GM10847 (cell line): ENCODE results near the gene PLET1.

Experiments
- POLR2A ChIP-seq: IDR thresholded peaks from 2 replicates; pipeline ENCODE4 v1.6.1; 2011; ENCODE audit not compliant: insufficient read length; ENCODE audit errors: extremely low read depth

The PLET1 gene

GRCh38 chr11:112290493-112290850, 29.8 kb upstream of the PLET1 start:
- no peak for TF ChIP-seq POLR2A

DNA sequence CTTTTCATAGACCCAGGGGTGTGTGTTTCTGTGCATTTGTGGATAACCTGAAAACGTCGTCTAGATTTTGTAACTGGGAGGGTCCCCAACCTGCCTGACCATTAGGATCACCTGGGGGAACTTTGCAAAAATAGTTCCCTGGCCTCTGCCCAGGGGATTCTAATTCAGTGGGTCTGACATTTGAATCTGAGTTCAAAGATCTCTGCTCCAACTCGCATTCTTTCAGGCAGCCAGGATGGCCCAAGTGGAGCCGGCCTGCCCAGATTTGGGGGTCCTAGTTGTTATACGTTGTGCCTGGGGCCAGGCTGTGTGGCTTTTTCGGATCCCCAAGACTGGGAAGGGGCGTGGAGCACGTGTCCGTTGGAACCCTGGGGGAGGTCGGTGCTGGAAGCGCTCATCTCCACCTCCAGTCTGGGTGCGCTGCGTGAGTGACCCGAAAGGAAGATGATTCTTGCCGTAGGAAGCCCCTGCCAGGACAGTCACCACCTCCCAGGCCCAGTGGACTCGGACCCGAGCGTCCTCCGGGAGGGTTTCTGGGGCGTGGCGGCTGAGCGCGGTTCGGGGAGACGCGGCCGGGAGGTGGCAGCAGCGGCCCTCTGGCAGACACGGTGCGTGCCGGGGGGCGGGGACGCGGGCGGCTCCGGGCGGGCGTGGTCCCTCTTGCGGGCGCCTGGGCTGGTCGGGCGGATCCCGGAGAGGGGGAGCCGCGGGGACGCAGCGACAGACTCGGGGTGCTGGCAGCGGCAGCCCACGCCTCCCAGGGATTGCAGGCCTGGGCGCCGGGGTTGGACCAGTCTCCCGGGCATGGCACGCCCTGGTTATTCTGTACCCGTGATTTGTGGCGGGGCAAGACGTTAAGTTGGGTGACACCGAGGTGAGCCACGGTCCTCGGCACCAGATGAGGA, 29.2 kb upstream of the PLET1 start:
- TF ChIP-seq POLR2A: no peak

DNA sequence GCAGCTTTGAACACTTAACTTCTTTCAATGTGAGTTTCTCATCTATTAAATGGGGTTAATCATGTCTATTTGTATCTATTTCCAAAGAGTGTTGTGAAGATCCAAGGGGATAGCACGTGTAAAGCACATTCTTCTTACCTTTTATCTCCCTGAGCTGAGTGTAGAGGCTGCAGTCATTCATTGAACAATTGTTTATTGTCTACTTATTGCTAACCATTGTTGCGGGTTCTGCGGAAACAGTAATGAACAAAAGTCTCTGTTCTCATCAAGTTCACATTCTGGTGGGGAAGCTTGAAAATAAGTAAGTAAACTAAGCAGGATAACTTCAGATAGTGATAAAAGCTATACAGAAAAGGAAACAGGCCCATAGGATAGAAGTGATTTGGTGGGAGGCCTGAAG, 27.4 kb upstream of the PLET1 start:
- no peak for TF ChIP-seq POLR2A

DNA sequence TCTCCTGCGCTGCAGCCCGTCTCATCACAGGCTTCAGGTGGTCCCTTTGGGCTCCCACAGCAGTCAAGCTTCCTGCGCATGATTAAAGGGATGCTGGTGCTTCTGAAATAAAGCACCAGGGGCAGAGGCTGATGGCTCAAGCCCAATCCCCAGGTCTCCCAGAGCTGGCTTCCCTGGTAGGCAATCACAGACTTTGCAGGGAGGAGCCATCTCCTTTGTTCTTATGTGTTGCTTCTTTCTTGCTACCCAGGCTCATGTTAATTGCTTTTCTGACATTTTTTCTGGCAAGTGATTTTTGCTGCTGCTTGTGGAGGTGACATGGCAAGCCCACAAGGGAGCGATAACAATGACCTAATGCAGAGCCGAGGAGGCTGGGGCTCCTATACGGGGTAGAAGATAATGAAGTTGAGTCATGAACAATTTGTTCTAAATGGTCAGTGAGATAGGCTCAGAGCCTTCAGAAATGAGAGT, 25.2 kb upstream of the PLET1 start:
- no peak for TF ChIP-seq POLR2A

- no peak for TF ChIP-seq POLR2A
Observed at GRCh38 chr11:112281726-112282125, 21.1 kb upstream of the PLET1 start.

DNA sequence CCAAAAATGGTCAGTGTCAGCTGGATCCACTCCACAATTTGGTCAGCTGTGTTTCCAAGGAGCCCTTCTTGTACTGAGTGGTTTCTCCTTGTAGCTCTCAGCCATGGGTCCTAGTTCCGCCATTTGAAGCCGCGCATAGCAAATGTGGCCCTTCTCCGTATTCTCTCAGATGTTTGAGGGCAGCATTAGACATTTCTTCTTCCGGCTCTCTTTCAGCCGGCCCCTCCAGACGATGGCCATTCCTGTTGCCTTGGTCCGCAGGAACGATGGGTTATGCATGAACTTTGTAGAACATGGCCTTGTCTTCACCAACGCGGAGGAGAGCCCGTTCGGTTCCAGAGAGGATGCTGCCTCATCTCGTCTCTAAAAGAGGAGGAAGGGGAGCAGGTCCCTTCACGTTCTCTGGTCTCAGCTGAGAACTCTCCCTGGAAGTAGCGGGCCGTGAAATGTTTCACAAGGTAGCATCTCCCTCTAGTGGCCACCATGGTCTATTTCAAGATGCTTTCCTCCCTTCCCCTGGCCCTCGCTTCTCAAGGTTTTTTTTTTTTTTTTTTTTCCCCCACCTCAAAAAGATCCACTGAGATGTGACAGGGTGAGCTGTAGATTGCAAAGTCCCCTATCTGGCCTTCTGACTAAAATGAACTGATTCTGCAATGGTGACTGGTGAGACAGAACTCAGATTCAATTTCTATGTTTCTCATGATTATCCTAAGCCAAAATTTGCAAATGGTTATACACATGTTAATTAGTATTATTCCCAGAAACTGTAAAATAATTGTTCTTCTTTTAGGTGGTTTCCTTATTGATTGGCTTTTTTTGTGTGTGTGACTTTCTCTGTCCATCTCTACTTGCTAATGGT, 19.8 kb upstream of the PLET1 start:
- no peak for TF ChIP-seq POLR2A

GRCh38 chr11:112279901-112280267, 19.2 kb upstream of the PLET1 start:
- no peak for TF ChIP-seq POLR2A

- no peak for TF ChIP-seq POLR2A
Observed at GRCh38 chr11:112278803-112279202, 18.1 kb upstream of the PLET1 start.

DNA sequence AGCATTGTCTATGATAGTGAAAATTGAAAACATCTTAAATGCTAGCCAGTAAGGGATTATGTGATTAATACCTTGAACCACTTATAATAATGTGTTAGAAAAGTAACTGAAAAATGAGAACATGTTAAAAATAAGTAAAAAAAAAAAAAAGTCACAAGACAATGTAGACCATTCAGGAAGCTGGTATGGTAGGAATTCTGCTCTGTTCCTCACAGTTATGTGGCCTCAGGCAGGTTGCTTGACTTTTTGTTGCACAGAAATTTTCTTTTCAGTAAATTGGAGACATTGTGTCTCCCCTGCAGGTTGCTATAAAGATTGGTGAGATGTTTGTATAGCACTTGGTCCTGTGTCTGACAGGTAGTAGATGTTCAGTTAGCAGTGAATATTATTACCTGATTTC, 17.3 kb upstream of the PLET1 start:
- no peak for TF ChIP-seq POLR2A

DNA sequence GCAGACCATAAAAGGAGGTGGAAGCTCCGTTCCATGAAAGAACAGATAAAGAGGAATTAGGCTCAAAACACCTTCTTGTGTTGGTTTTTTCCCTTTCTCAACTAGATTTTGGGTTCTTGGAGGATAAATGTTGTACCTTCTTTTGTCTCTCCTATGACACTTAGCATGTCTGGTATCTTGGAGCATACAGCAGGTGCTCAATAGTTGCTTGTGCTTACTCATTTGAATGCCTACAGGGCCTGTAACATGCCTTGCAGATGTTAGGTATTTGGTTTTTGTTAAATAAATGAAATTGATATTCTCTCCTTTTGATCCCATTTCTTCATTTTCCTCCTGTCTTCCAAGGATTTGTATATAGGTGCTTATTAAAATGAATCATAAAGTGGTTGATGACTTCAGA, 16.4 kb upstream of the PLET1 start:
- TF ChIP-seq POLR2A: no peak

DNA sequence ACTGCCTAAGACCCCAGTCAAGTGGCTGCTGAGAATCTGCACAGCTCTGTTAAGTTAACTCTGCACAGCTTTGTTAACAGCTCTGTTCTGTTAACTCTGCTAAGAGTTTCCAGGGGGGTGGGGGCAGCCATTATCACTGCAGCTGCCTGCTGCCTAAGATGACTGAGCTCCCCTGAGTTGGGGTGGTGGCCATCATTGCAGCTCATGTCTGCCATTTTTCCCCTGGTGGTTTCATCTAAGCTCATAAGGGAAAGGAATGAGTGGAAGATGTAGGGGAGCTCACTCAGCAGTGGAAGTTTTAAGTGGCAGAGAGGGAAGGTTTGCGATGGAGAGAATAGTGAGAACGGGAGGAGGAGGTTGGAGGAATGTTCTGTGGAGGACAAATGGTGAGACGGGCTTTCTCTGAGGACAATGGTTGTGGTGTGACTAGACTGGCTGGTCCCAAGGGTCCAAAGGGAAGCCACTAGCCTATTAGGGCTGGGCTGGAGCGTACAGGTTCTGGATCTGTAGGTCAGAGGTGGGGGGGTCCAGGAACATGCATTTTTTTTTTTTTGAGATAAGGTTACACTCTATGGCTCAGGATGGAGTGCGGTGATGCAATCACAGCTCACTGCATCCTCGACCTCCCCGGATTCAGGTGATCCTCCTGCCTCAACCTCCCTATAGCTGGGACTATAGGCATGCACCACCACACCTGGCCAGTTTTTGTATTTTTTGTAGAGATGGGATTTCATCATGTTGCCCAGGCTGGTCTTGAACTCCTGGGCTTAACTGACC, 13.5 kb upstream of the PLET1 start:
- no peak for TF ChIP-seq POLR2A

DNA sequence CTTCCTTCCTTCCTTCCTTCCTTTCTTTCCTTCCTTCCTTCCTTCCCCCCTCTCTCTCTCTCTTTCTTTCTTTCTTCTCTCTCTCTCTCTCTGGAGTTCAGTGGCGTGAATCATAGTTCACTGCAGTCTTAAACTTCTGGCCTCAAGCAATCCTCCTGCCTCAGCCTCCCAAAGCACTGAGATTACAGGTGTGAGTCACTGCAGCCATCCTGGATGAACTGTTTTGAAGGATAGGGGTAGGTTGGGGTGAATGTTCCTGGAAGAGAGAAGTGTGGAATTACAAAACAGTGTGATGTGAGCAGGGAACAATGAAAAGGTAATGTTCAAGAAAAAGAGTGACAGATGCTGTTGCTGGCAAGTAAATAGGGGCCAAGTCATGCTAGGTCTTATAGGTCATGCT, 12.4 kb upstream of the PLET1 start:
- TF ChIP-seq POLR2A: no peak

- no peak for TF ChIP-seq POLR2A
Observed at GRCh38 chr11:112271242-112271641, 10.6 kb upstream of the PLET1 start.

DNA sequence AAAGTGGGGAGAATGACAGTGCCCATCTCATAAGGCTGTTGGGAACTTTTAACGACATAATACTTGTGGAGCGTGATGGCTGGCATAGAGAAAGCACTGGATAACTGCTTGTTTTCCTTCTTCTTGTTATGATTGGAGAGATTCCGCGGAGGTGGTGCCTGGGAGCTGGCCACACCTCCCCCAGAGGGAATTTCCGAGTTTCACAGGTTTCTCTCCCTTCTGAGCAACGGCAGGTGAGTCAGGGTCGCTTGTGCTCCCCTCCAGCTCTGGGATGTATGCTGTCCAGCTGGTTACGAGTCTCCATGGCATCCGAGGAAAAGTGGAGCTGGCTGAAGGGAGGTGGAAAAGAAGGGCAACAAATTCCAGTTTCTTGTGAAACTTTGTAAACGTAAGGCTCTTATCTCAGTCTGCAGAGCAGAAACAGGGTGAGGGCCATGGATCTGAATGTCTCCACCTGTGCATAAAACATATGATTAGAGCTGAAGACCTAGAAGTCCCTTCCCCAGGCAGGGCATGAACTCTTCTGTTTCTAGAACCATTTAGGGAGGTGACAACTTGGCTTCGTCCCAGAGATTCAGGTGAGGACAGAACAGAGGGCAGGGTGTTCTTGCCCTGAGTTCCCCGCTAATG, 10.0 kb upstream of the PLET1 start:
- no peak for TF ChIP-seq POLR2A

GRCh38 chr11:112269139-112269538, 8.5 kb upstream of the PLET1 start:
- TF ChIP-seq POLR2A: no peak
